T-helper 1 cell treated with Interleukin-12 subunit alpha and Interleukin-12 subunit beta and Interleukin-4 antibody, amounts not matched to agents 30 μg/mL and 1 μg/mL, for 36 hours (primary cell): ENCODE measurements around the gene TM7SF2.
"Not testable (repeated sequence)": the region's sequence is repeated elsewhere in the genome, so short reads cannot be mapped to it uniquely, and the experiment has no call there.

Source experiments
- H3K27ac Mint-ChIP-seq: one replicate; pipeline ENCODE4 v1.8.0; 2021; ENCODE audit warnings: mild to moderate bottlenecking, mixed read lengths
- H3K27me3 Mint-ChIP-seq: one replicate; pipeline ENCODE4 v1.8.0; 2021; ENCODE audit warnings: low read depth, mixed read lengths
- H3K36me3 Mint-ChIP-seq: one replicate; pipeline ENCODE4 v1.8.0; 2021; ENCODE audit warnings: low read depth, mixed read lengths
- H3K4me1 Mint-ChIP-seq: one replicate; pipeline ENCODE4 v1.8.0; 2021; ENCODE audit warnings: low read depth, mixed read lengths
- H3K4me3 Mint-ChIP-seq: one replicate; pipeline ENCODE4 v1.8.0; 2021; ENCODE audit warnings: mild to moderate bottlenecking, moderate library complexity, mixed read lengths
- H3K9me3 Mint-ChIP-seq: one replicate; pipeline ENCODE4 v1.8.0; 2021; ENCODE audit warnings: mixed read lengths

Gene TM7SF2

GRCh38 chr11:65134952-65135632 is 23.4 kb downstream of the TM7SF2 start:
- Mint-ChIP-seq H3K27me3 (peaks cover 8% of the 10 kb centered on the region), H3K4me1 (peaks cover 28% of the 10 kb centered on the region), H3K4me3 (peak overlapping the region; percentile 99), H3K9me3 (no peaks in the 10 kb centered on the region), H3K27ac (peak overlapping the region; percentile 100), H3K36me3 (peaks cover 19% of the 10 kb centered on the region)

GRCh38 chr11:65135633-65136145 is 24.0 kb downstream of the TM7SF2 start:
- peaks cover 28% of the 10 kb centered on the region for H3K4me1 Mint-ChIP-seq
- no peaks in the 10 kb centered on the region for H3K9me3 Mint-ChIP-seq
- H3K36me3 Mint-ChIP-seq, result peaks cover 17% of the 10 kb centered on the region
- peak overlapping the region; percentile 100 for H3K27ac Mint-ChIP-seq
- peaks cover 12% of the 10 kb centered on the region for H3K27me3 Mint-ChIP-seq
- peak overlapping the region; percentile 99 for H3K4me3 Mint-ChIP-seq

GRCh38 chr11:65136515-65137096 is 24.9 kb downstream of the TM7SF2 start:
- peaks cover 18% of the 10 kb centered on the region for H3K27me3 Mint-ChIP-seq
- H3K27ac Mint-ChIP-seq, result peak overlapping the region; percentile 83
- peaks cover 28% of the 10 kb centered on the region for H3K4me1 Mint-ChIP-seq
- no peak overlapping the region for H3K4me3 Mint-ChIP-seq
- no peaks in the 10 kb centered on the region for H3K9me3 Mint-ChIP-seq
- peaks cover 13% of the 10 kb centered on the region for H3K36me3 Mint-ChIP-seq

GRCh38 chr11:65141896-65142494 is 30.3 kb downstream of the TM7SF2 start:
- Mint-ChIP-seq H3K9me3 (no peaks in the 10 kb centered on the region), H3K27ac (no peak overlapping the region), H3K27me3 (peaks cover 32% of the 10 kb centered on the region), H3K36me3 (no peaks in the 10 kb centered on the region), H3K4me1 (peaks cover 2% of the 10 kb centered on the region), H3K4me3 (no peak overlapping the region)

- H3K27me3 Mint-ChIP-seq, result peaks cover 17% of the 10 kb centered on the region
These were observed 35.8 kb downstream of the TM7SF2 start for GRCh38 chr11:65147352-65148075.

GRCh38 chr11:65148657-65149056 is 37.0 kb downstream of the TM7SF2 start:
- H3K27ac Mint-ChIP-seq, result no peak overlapping the region
- H3K4me1 Mint-ChIP-seq, result peaks cover 13% of the 10 kb centered on the region
- no peaks in the 10 kb centered on the region for H3K36me3 Mint-ChIP-seq
- peaks cover 20% of the 10 kb centered on the region for H3K27me3 Mint-ChIP-seq
- no peaks in the 10 kb centered on the region for H3K9me3 Mint-ChIP-seq
- H3K4me3 Mint-ChIP-seq, result no peak overlapping the region

More at GRCh38 chr11:65147352-65148075, 35.8 kb downstream of the TM7SF2 start:
- Mint-ChIP-seq H3K4me1 (peaks cover 10% of the 10 kb centered on the region), H3K27ac (no peak overlapping the region), H3K9me3 (no peaks in the 10 kb centered on the region), H3K36me3 (no peaks in the 10 kb centered on the region), H3K4me3 (no peak overlapping the region)

DNA sequence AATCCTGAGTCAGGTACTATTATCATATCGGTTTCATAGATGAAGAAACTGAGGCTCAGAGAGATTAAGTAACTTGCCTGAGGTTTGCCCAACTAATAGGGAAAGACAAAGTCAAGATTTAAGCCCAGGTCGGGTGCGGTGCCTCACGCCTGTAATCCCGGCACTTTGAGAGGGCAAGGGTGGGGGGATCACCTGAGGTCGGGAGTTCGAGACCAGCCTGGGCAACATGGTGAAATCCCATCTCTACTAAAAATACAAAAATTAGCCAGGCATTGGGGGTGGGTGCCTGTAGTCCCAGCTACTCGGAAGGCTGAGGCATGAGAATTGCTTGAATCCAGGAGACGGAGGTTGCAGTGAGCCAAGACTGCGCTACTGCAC is 38.4 kb downstream of the TM7SF2 start:
- not testable (repeated sequence) for H3K4me3 Mint-ChIP-seq, H3K27ac Mint-ChIP-seq, H3K9me3 Mint-ChIP-seq, H3K36me3 Mint-ChIP-seq
- Mint-ChIP-seq H3K27me3 (peaks cover 19% of the 10 kb centered on the region), H3K4me1 (peaks cover 13% of the 10 kb centered on the region)

DNA sequence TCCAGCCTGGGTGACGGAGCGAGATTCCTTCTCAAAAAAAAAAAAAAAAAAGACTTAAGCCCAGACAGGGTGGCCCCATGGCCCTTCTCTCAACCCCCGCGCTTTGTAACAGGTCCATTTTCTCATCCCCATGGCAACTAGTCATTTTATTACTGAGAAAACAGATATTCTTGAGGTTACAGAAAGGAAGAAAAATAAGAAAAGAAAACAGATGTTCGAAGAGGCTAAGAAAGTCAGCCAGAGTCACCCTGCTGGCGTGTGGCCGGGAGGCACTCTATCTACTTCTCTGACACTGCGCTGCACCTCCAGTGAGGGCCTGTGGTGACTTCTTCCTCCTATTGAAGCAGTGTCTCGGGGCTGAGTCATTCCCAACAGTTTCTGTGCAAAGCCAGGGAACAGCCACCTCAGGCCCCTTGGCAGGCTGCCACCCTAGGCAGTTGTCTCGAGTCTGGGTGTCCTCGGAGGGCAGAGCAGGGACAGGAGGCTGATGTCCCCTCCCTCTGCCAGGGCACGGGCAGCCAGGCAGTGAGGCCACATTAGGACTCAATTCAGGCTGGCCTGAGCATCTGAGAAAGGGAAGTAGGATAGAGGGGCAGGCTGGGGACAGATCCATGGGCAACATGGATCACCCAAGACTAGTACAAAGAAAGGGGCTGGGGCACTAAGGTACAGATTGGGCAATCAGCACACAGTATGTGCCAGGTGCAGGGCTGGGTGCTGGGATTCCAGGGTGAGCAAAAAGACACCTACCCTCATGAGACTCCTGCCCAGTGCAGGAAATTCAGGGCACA is 39.0 kb downstream of the TM7SF2 start:
- peaks cover 13% of the 10 kb centered on the region for H3K27me3 Mint-ChIP-seq
- H3K27ac Mint-ChIP-seq, result no peak overlapping the region
- no peak overlapping the region for H3K4me3 Mint-ChIP-seq
- no peaks in the 10 kb centered on the region for H3K36me3 Mint-ChIP-seq
- H3K9me3 Mint-ChIP-seq, result no peaks in the 10 kb centered on the region
- H3K4me1 Mint-ChIP-seq, result peaks cover 13% of the 10 kb centered on the region

DNA sequence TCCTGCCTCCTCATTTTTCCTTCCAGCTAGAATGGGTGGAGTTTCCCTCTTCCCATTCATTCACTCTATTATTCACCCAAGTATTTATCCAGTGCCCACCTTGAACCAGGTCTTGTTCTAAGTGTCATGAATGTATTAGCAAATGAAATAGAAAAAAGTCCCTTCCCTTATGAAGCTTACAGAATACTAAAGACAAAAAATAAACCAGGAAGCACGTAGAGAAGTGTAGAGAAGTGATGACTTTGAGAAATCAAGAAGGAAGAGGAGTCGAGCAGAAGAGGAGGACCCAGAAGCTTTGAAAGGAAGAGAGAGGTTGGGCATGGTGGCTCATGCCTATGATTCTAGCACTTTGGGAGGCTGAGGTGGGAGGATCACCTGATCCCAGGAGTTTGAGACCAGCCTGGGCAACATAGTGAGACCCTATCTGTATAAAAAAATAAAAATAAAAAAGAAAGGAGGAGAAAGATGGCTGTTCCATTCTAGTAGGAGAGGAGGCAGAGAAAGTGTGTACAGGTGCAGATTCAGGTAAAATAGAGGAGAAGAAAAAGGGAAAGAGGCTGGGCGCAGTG is 39.7 kb downstream of the TM7SF2 start:
- Mint-ChIP-seq H3K9me3 (no peaks in the 10 kb centered on the region), H3K27me3 (peaks cover 13% of the 10 kb centered on the region), H3K4me3 (no peak overlapping the region), H3K36me3 (no peaks in the 10 kb centered on the region), H3K4me1 (peaks cover 13% of the 10 kb centered on the region), H3K27ac (no peak overlapping the region)

DNA sequence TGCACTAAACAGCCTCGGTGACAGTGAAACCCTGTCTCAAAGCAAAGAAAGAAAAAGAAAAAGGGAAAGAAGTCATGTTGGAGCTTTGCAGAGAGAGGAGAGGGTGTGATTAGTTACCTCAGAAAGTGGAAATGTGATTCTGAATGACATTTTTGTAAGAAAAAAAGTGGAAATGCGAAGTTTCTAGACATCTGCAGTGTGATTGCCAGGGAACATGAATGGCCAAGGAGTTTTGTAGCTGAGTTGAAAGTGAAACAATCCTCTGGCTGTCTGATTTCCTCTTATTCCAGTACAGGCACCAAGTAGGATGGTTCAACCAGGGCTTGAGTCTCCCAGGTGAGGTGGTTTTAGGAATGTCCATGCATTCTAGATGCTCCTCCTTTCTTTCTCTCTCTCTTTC is 40.5 kb downstream of the TM7SF2 start:
- Mint-ChIP-seq H3K4me3 (no peak overlapping the region), H3K27me3 (peaks cover 13% of the 10 kb centered on the region), H3K9me3 (no peaks in the 10 kb centered on the region), H3K4me1 (peaks cover 13% of the 10 kb centered on the region), H3K36me3 (no peaks in the 10 kb centered on the region), H3K27ac (no peak overlapping the region)

GRCh38 chr11:65156256-65156655 is 44.6 kb downstream of the TM7SF2 start:
- Mint-ChIP-seq H3K27me3 (peaks cover 16% of the 10 kb centered on the region), H3K4me3 (no peak overlapping the region), H3K4me1 (peaks cover 8% of the 10 kb centered on the region), H3K27ac (no peak overlapping the region), H3K36me3 (no peaks in the 10 kb centered on the region), H3K9me3 (no peaks in the 10 kb centered on the region)

GRCh38 chr11:65156926-65157325 is 45.3 kb downstream of the TM7SF2 start:
- H3K36me3 Mint-ChIP-seq, result no peaks in the 10 kb centered on the region
- H3K4me3 Mint-ChIP-seq, result no peak overlapping the region
- H3K27me3 Mint-ChIP-seq, result peaks cover 16% of the 10 kb centered on the region
- no peak overlapping the region for H3K27ac Mint-ChIP-seq
- no peaks in the 10 kb centered on the region for H3K9me3 Mint-ChIP-seq
- H3K4me1 Mint-ChIP-seq, result peaks cover 8% of the 10 kb centered on the region

DNA sequence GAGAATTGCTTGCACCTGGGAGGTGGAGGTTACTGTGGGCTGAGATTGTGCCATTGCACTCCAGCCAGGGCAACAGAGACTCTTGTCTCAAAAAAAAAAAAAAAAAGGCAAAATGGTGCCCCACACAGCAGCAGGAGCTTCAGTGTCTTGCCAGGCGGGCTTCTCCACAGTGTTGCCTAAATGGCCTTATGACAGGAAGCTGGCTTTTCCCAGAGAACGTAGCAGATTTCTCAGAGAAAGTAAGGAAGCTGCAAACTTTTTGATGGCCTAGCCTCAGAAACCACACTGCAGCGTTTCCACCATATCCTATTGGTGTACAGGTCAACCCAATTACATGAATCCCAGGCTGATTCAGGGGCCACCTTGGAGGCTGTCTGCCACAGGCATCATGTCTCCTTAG is 45.7 kb downstream of the TM7SF2 start:
- no peak overlapping the region for H3K4me3 Mint-ChIP-seq
- peaks cover 4% of the 10 kb centered on the region for H3K4me1 Mint-ChIP-seq
- no peak overlapping the region for H3K27ac Mint-ChIP-seq
- no peaks in the 10 kb centered on the region for H3K9me3 Mint-ChIP-seq
- peaks cover 16% of the 10 kb centered on the region for H3K27me3 Mint-ChIP-seq
- H3K36me3 Mint-ChIP-seq, result no peaks in the 10 kb centered on the region

GRCh38 chr11:65159012-65159411 is 47.3 kb downstream of the TM7SF2 start:
- Mint-ChIP-seq H3K27me3 (peaks cover 9% of the 10 kb centered on the region), H3K4me3 (no peak overlapping the region), H3K36me3 (no peaks in the 10 kb centered on the region), H3K27ac (no peak overlapping the region), H3K9me3 (no peaks in the 10 kb centered on the region), H3K4me1 (no peaks in the 10 kb centered on the region)
